GM21786 (cell line): ENCODE data around the gene CYP26B1.

ENCODE experiments used
- ATAC-seq: cut with Tn5 transposase; IDR thresholded peaks from one replicate; pipeline ENCODE4 v1.9.1; 2021; ENCODE audit not compliant: unreplicated experiment

The CYP26B1 gene

GRCh38 chr2:72142570-72143440, 4.9 kb downstream of the CYP26B1 start:
- no peak for ATAC-seq

- no peak for ATAC-seq
Measured at GRCh38 chr2:72141881-72142451, 5.7 kb downstream of the CYP26B1 start.

GRCh38 chr2:72141032-72141645, 6.5 kb downstream of the CYP26B1 start:
- ATAC-seq = no peak

- no peak for ATAC-seq
Measured at GRCh38 chr2:72140621-72140960, 7.1 kb downstream of the CYP26B1 start.

GRCh38 chr2:72139874-72140620, 7.6 kb downstream of the CYP26B1 start:
- ATAC-seq = no peak

GRCh38 chr2:72139471-72139873, 8.2 kb downstream of the CYP26B1 start:
- ATAC-seq = no peak

- ATAC-seq = no peak
Measured at GRCh38 chr2:72138921-72139381, 8.7 kb downstream of the CYP26B1 start.

- no peak for ATAC-seq
Measured at GRCh38 chr2:72138011-72138881, 9.4 kb downstream of the CYP26B1 start.

- ATAC-seq = peak; percentile 89
Measured at GRCh38 chr2:72137498-72138010, 10.1 kb downstream of the CYP26B1 start.

GRCh38 chr2:72136933-72137497, 10.6 kb downstream of the CYP26B1 start:
- ATAC-seq = peak; percentile 30

GRCh38 chr2:72136331-72136730, 11.3 kb downstream of the CYP26B1 start:
- no peak for ATAC-seq

- no peak for ATAC-seq
Measured at GRCh38 chr2:72135921-72136320, 11.7 kb downstream of the CYP26B1 start.

GRCh38 chr2:72134997-72135800, 12.5 kb downstream of the CYP26B1 start:
- no peak for ATAC-seq

- ATAC-seq = no peak
Measured at GRCh38 chr2:72134408-72134996, 13.2 kb downstream of the CYP26B1 start.

GRCh38 chr2:72133721-72134407, 13.8 kb downstream of the CYP26B1 start:
- no peak for ATAC-seq

- ATAC-seq = no peak
Measured at GRCh38 chr2:72132981-72133720, 14.5 kb downstream of the CYP26B1 start.
